Measurements from ENCODE around the gene GPC6.

GRCh38 chr13:93936901-93937300, 710.3 kb downstream of the GPC6 start:
- no peak for TF ChIP-seq CTCF (IDR thresholded peaks at IDR 0.05; ENCODE audit: insufficient read depth, low read depth, low read length)
- no peak for TF ChIP-seq EZH2 (IDR thresholded peaks at IDR 0.05; ENCODE audit: insufficient read depth, low read length)

All from astrocyte (in vitro differentiated cells and primary cell).